ENCODE data around the gene TAGLN2.

Gene TAGLN2

GRCh38 chr1:159897962-159898361, 27.3 kb downstream of the TAGLN2 start:
- no peak for DNase-seq

- DNase-seq: no peak
These were observed 28.8 kb downstream of the TAGLN2 start for GRCh38 chr1:159896546-159896930.

- DNase-seq: no peak
These were observed 29.3 kb downstream of the TAGLN2 start for GRCh38 chr1:159895836-159896545.

GRCh38 chr1:159895286-159895685, 30.0 kb downstream of the TAGLN2 start:
- DNase-seq: no peak

GRCh38 chr1:159892944-159893343, 32.4 kb downstream of the TAGLN2 start:
- DNase-seq: no peak

- DNase-seq: peak; percentile 85
These were observed 33.8 kb downstream of the TAGLN2 start for GRCh38 chr1:159891275-159892157.

- no peak for DNase-seq
These were observed 34.9 kb downstream of the TAGLN2 start for GRCh38 chr1:159890390-159890789.

GRCh38 chr1:159889821-159890252, 35.5 kb downstream of the TAGLN2 start:
- DNase-seq: no peak

GRCh38 chr1:159889202-159889601, 36.1 kb downstream of the TAGLN2 start:
- DNase-seq: no peak

- DNase-seq: no peak
These were observed 41.0 kb downstream of the TAGLN2 start for GRCh38 chr1:159884296-159884695.

GRCh38 chr1:159883134-159883533, 42.2 kb downstream of the TAGLN2 start:
- DNase-seq: no peak

GRCh38 chr1:159882527-159882862, 42.8 kb downstream of the TAGLN2 start:
- DNase-seq: no peak

GRCh38 chr1:159881622-159882526, 43.4 kb downstream of the TAGLN2 start:
- peak; percentile 38 for DNase-seq

- DNase-seq: no peak
These were observed 44.9 kb downstream of the TAGLN2 start for GRCh38 chr1:159880430-159880829.

- DNase-seq: no peak
These were observed 45.3 kb downstream of the TAGLN2 start for GRCh38 chr1:159879977-159880376.

GRCh38 chr1:159879136-159879535, 46.2 kb downstream of the TAGLN2 start:
- no peak for DNase-seq

GRCh38 chr1:159877695-159878444, 47.4 kb downstream of the TAGLN2 start:
- DNase-seq: no peak

- DNase-seq: no peak
These were observed 51.7 kb downstream of the TAGLN2 start for GRCh38 chr1:159873530-159874143.

- no peak for DNase-seq
These were observed 52.4 kb downstream of the TAGLN2 start for GRCh38 chr1:159872891-159873290.

- DNase-seq: no peak
These were observed 54.6 kb downstream of the TAGLN2 start for GRCh38 chr1:159870704-159871103.

- DNase-seq: no peak
These were observed 55.7 kb downstream of the TAGLN2 start for GRCh38 chr1:159869607-159870006.

GRCh38 chr1:159869173-159869572, 56.1 kb downstream of the TAGLN2 start:
- DNase-seq: no peak

Data from NCI-H1092 (cell line).